HCT116 (cell line): ENCODE data around the gene CBS.

Source experiments
- CEBPB ChIP-seq: IDR thresholded peaks from 2 replicates; pipeline ENCODE4 v1.6.1; 2012; ENCODE audit warnings: low read depth
- CTCF ChIP-seq, 3 experiments: fragments of 200-600 bp in 1 of 3; sonication (generic) in 1 of 3; IDR thresholded peaks in 2 of 3; conservative IDR thresholded peaks in 1 of 3; 2 replicates each; pipeline ENCODE4 v1.5.1; 2012 to 2017; ENCODE audit warnings: low read depth in 2 of 3, low read length in 2 of 3, antibody characterized with exemption in 1 of 3, borderline replicate concordance in 1 of 3, control low read depth in 1 of 3, mild to moderate bottlenecking in 1 of 3, mixed read lengths in 1 of 3, mixed run types in 1 of 3, moderate library complexity in 1 of 3; ENCODE audit not compliant: insufficient read depth in 1 of 3
- JUND ChIP-seq: IDR thresholded peaks from 2 replicates; pipeline ENCODE4 v1.6.1; 2012
- YY1 ChIP-seq: IDR thresholded peaks from 2 replicates; pipeline ENCODE4 v1.6.1; 2011; ENCODE audit warnings: low read length, low read depth, moderate library complexity, mild to moderate bottlenecking; ENCODE audit not compliant: insufficient replicate concordance; ENCODE audit errors: extremely low read depth

- TF ChIP-seq CTCF (IDR thresholded peaks at IDR 0.05 in 2 of 3, conservative IDR thresholded peaks at IDR 0.05 in 1 of 3; ENCODE audit: borderline replicate concordance in 1 of 3, insufficient read depth in 1 of 3, low read depth in 2 of 3, low read length in 2 of 3) (no peak), YY1 (no peak), JUND (no peak), CEBPB (no peak)
Measured at GRCh38 chr21:43034101-43034500, 41.5 kb downstream of the CBS start.
